Neutrophil (primary cell): ENCODE measurements around the gene SMIM5.
"Not testable (repeated sequence)": the region's sequence is repeated elsewhere in the genome, so short reads cannot be mapped to it uniquely, and the experiment has no call there.

Source experiments
- H3K27ac ChIP-seq: fragments of 200-600 bp; sonication (generic); 2 replicates; pipeline ENCODE4 v1.5.1; 2016; ENCODE audit warnings: mild to moderate bottlenecking, moderate library complexity
- H3K27me3 ChIP-seq: fragments of 200-600 bp; sonication (generic); 2 replicates; pipeline ENCODE4 v1.6.0; 2016; ENCODE audit warnings: mild to moderate bottlenecking
- H3K36me3 ChIP-seq: fragments of 200-600 bp; sonication (generic); 2 replicates; pipeline ENCODE4 v1.5.1; 2017
- H3K4me1 ChIP-seq, 2 experiments: fragments of 200-600 bp in 1 of 2; sonication (generic) in 1 of 2; 1 replicate in 1 of 2; 2 replicates in 1 of 2; pipeline versions ENCODE4 v1.5.1 to v1.6.1; 2013 to 2016; ENCODE audit warnings: low read depth in 1 of 2, low read length in 1 of 2, mild to moderate bottlenecking in 1 of 2, moderate library complexity in 1 of 2; ENCODE audit not compliant: control insufficient read depth in 1 of 2, insufficient read depth in 1 of 2
- H3K4me3 ChIP-seq, 2 experiments: fragments of 200-600 bp in 1 of 2; sonication (generic) in 1 of 2; 1 replicate in 1 of 2; 2 replicates in 1 of 2; pipeline ENCODE4 v1.5.1; 2013 to 2016; ENCODE audit warnings: low read depth in 1 of 2, low read length in 1 of 2, mild to moderate bottlenecking in 1 of 2, moderate library complexity in 1 of 2
- H3K9me3 ChIP-seq: fragments of 200-600 bp; sonication (generic); 2 replicates; pipeline ENCODE4 v1.5.1; 2016
- CTCF ChIP-seq: fragments of 200-600 bp; sonication (generic); IDR thresholded peaks from 2 replicates; pipeline ENCODE4 v1.5.1; 2016; ENCODE audit warnings: antibody characterized with exemption

Gene SMIM5

DNA sequence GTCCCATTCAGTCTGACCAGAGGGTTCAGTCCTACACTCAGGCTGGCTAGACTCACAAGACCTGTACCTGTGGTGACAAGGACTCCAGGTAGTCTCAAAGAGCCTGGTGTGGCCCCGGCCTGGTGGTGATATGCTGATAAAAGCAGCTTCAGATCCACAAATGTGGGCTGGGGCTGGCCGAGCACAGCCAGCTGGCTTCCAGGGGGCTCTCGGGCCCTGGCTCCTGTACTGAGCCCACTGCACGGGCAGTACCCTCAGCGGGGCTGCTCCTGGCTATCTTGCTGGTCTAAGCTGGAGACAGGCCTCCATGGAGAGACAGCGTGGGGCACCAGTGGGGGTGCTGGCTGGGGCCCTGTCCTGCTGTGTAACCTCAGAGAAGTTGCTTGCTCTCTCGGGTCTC lies 4.3 kb downstream of the SMIM5 start:
- peaks cover 4 to 12% of the 10 kb centered on the region in 2 experiments for H3K4me1 ChIP-seq
- peaks cover 4% of the 10 kb centered on the region for H3K36me3 ChIP-seq
- no peak for TF ChIP-seq CTCF
- H3K9me3 ChIP-seq, result no peaks in the 10 kb centered on the region
- H3K27me3 ChIP-seq, result peaks cover 11% of the 10 kb centered on the region
- no peak overlapping the region for H3K27ac ChIP-seq
- no peak overlapping the region for H3K4me3 ChIP-seq

DNA sequence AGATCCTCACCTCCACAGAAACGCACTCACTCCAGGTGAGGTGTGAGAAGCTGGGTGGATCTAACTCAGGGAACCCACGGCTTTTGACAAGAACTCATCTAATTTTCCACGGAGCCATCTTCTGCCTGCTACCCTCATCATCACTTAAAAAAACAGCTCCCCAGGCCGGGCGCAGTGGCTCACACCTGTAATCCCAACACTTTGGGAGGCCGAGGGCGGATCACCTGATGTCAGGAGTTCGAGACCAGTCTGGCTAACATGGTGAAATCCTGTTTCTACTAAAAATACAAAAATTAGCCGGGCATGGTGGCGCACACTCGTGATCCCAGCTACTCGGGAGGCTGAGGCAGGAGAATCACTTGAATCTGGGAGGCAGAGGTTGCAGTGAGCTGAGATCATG lies 4.8 kb downstream of the SMIM5 start:
- not testable (repeated sequence) for H3K4me3 ChIP-seq, H3K36me3 ChIP-seq, H3K4me1 ChIP-seq, H3K27ac ChIP-seq, H3K9me3 ChIP-seq
- H3K27me3 ChIP-seq, result peaks cover 11% of the 10 kb centered on the region

DNA sequence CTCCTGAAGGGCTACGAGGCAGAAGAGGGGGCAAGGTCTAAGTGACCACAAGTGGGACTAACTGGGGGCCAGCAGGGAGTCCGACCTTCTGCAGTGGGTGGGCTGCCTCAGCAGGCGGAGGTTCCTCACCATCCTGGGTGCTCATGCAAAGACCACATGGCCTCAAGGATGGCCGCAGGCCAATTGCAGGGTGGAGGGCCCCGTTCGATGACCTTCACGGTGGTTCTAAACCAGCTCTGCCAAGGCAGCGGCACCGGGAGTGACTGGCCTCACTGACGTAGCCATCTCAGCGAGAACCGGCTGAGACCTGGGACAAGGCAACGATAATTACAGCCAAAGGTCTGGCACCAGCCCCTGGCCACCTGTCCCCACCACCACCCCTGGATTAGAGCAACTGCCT lies 5.7 kb downstream of the SMIM5 start:
- no peak overlapping the region for H3K4me3 ChIP-seq
- H3K9me3 ChIP-seq, result no peaks in the 10 kb centered on the region
- H3K36me3 ChIP-seq, result peaks cover 11% of the 10 kb centered on the region
- TF ChIP-seq CTCF, result no peak
- H3K4me1 ChIP-seq, result no peaks in the 10 kb centered on the region
- no peak overlapping the region for H3K27ac ChIP-seq
- H3K27me3 ChIP-seq, result peaks cover 9% of the 10 kb centered on the region

DNA sequence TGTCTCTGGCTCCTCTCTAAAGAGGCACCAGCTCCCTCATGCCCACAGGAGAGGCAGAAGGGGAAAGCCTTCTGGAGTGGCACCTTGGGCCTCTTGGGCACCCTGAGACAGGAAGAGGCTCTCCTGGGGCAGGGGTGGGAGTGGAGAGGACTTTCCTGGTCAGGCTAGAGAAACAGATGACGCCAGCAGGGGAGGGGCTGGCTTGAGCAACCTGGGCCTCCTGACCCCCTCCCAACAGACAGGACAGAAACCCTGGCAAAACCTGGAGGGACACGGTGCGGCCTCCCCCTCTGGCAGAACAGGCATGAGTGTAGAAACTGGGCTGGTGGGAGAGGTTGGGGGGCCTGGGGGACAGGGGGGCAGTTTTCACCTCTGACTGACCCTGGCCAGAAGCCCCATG lies 6.1 kb downstream of the SMIM5 start:
- no peak overlapping the region for H3K4me3 ChIP-seq
- no peak overlapping the region for H3K27ac ChIP-seq
- no peaks in the 10 kb centered on the region for H3K4me1 ChIP-seq
- H3K27me3 ChIP-seq, result peaks cover 5% of the 10 kb centered on the region
- H3K9me3 ChIP-seq, result no peaks in the 10 kb centered on the region
- peaks cover 12% of the 10 kb centered on the region for H3K36me3 ChIP-seq
- TF ChIP-seq CTCF, result no peak

DNA sequence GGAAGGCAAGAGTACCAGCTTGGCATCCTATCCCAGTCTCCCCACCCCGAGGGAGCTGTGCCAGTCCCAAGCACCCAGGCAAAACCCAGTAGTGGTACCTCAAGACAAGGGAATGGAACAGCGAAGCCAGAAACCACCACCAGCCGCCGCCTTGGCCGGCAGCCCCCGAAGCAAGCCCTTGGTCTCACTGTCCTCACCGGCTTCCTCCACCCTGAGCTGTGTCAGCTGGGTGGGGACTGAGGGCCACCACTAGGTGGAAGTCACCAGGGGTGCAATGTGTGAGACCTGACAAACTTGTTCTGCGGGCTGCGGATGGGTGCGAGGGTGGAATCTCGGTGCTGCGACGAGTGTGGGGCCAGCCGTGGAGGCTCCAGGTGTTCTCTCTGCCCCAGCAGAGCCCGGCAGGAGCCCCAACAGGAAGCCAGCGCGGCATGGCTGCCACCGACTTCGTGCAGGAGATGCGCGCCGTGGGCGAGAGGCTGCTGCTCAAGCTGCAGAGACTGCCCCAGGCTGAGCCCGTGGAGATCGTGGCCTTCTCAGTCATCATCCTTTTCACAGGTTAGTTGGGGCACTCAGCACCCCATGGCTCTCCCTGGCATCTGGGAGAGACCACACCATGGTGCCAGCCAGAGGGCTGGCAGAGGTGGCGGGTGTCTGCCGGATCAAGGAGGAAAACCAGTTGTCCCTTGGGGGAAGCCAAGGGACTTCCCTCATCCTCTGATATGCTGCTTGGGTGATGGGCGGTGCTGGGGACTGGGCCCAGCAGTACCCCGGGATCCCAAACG lies 6.7 kb downstream of the SMIM5 start:
- H3K36me3 ChIP-seq, result peaks cover 12% of the 10 kb centered on the region
- H3K9me3 ChIP-seq, result no peaks in the 10 kb centered on the region
- peaks cover 5% of the 10 kb centered on the region for H3K27me3 ChIP-seq
- H3K27ac ChIP-seq, result no peak overlapping the region
- no peaks in the 10 kb centered on the region for H3K4me1 ChIP-seq
- no peak for TF ChIP-seq CTCF
- H3K4me3 ChIP-seq, result no peak overlapping the region

- Histone ChIP-seq H3K36me3 (peaks cover 12% of the 10 kb centered on the region), H3K27me3 (peaks cover 2% of the 10 kb centered on the region), H3K27ac (no peak overlapping the region), H3K4me3 (no peak overlapping the region), H3K4me1 (peaks cover under 1% of the 10 kb centered on the region in 2 experiments), H3K9me3 (no peaks in the 10 kb centered on the region)
- TF ChIP-seq CTCF, result no peak
These were observed 7.4 kb downstream of the SMIM5 start for GRCh38 chr17:75640556-75641119.
